DOHH2 (cell line): Measurements from ENCODE around the gene RPS14.

Experiments
- H3F3A ChIP-seq: fragments of 200-600 bp; sonication (generic), shearing (Covaris generic); 2 replicates; pipeline ENCODE4 v1.6.0; 2016; ENCODE audit warnings: antibody characterized with exemption, mild to moderate bottlenecking; ENCODE audit not compliant: control insufficient read depth, insufficient read depth
- H3K27ac ChIP-seq: fragments of 200-600 bp; sonication (generic); 2 replicates; pipeline ENCODE4 v1.5.1; 2014; ENCODE audit warnings: low read depth, mild to moderate bottlenecking, low read length, moderate library complexity
- H3K27me3 ChIP-seq: fragments of 200-600 bp; sonication (generic); 2 replicates; pipeline ENCODE4 v1.6.1; 2014; ENCODE audit warnings: mild to moderate bottlenecking, low read length, mixed read lengths; ENCODE audit not compliant: control insufficient read depth
- H3K36me3 ChIP-seq: fragments of 200-600 bp; sonication (generic); 2 replicates; pipeline ENCODE4 v1.6.1; 2014; ENCODE audit warnings: mild to moderate bottlenecking, low read length, moderate library complexity, mixed read lengths; ENCODE audit not compliant: control insufficient read depth
- H3K4me1 ChIP-seq: fragments of 200-600 bp; sonication (generic); 2 replicates; pipeline ENCODE4 v1.6.1; 2014; ENCODE audit warnings: mild to moderate bottlenecking, low read length, mixed read lengths; ENCODE audit not compliant: control insufficient read depth
- H3K4me2 ChIP-seq: fragments of 200-600 bp; sonication (generic); 2 replicates; pipeline ENCODE4 v1.6.0; 2014; ENCODE audit warnings: mild to moderate bottlenecking, low read length, moderate library complexity
- H3K4me3 ChIP-seq: fragments of 200-600 bp; sonication (generic); 2 replicates; pipeline ENCODE4 v1.5.1; 2014; ENCODE audit warnings: mild to moderate bottlenecking, low read length, mixed read lengths
- H3K79me2 ChIP-seq: fragments of 200-600 bp; sonication (generic); 2 replicates; pipeline ENCODE4 v1.6.1; 2014; ENCODE audit warnings: mild to moderate bottlenecking, low read length, mixed read lengths; ENCODE audit not compliant: control insufficient read depth
- H3K9me2 ChIP-seq: fragments of 200-600 bp; sonication (generic); replicated peaks from 2 replicates; pipeline ENCODE4 v1.6.1; 2014; ENCODE audit warnings: mild to moderate bottlenecking, low read length, mixed read lengths; ENCODE audit not compliant: control insufficient read depth
- H3K9me3 ChIP-seq: fragments of 200-600 bp; sonication (generic); 2 replicates; pipeline ENCODE4 v1.6.1; 2014; ENCODE audit warnings: antibody characterized with exemption, low read length, mixed read lengths; ENCODE audit not compliant: control insufficient read depth, insufficient read depth
- H4K20me1 ChIP-seq: fragments of 200-600 bp; sonication (generic); 2 replicates; pipeline ENCODE4 v1.6.0; 2014; ENCODE audit warnings: low read depth, mild to moderate bottlenecking, antibody characterized with exemption, low read length, moderate library complexity; ENCODE audit not compliant: control insufficient read depth, insufficient read depth
- CTCF ChIP-seq: fragments of 200-600 bp; sonication (generic); IDR thresholded peaks from one replicate; pipeline ENCODE4 v1.5.1; 2014; ENCODE audit warnings: antibody characterized with exemption, mild to moderate bottlenecking, low read depth, low read length; ENCODE audit not compliant: poor library complexity, severe bottlenecking
- EZH2phosphoT487 ChIP-seq: fragments of 200-600 bp; sonication (generic); IDR thresholded peaks from 2 replicates; pipeline ENCODE4 v1.6.1; 2017; ENCODE audit warnings: borderline replicate concordance, mild to moderate bottlenecking, antibody characterized with exemption, low read length, moderate library complexity, mixed read lengths

The RPS14 gene

GRCh38 chr5:150434464-150434863, 15.1 kb downstream of the RPS14 start:
- Histone ChIP-seq H3K4me1 (peaks cover 36% of the 10 kb centered on the region), H3F3A (peaks cover 2% of the 10 kb centered on the region; the same call in 1 of the 2 replicates), H3K4me2 (no peak overlapping the region)

GRCh38 chr5:150431574-150431973, 18.0 kb downstream of the RPS14 start:
- peaks cover 38% of the 10 kb centered on the region for H3K4me1 ChIP-seq
- H3F3A ChIP-seq, result no peaks in the 10 kb centered on the region
- H3K9me3 ChIP-seq, result no peaks in the 10 kb centered on the region
- no peaks in the 10 kb centered on the region for H3K9me2 ChIP-seq
- no peak overlapping the region for H3K27ac ChIP-seq
- H3K27me3 ChIP-seq, result no peaks in the 10 kb centered on the region
- no peak overlapping the region for H3K4me2 ChIP-seq
- H3K79me2 ChIP-seq, result no peaks in the 10 kb centered on the region
- H3K4me3 ChIP-seq, result no peak overlapping the region
- no peaks in the 10 kb centered on the region for H4K20me1 ChIP-seq
- no peaks in the 10 kb centered on the region for H3K36me3 ChIP-seq
- no peak for TF ChIP-seq EZH2phosphoT487
- TF ChIP-seq CTCF, result no peak

More at GRCh38 chr5:150434464-150434863, 15.1 kb downstream of the RPS14 start:
- no peaks in the 10 kb centered on the region for H3K27me3 ChIP-seq
- no peak overlapping the region for H3K27ac ChIP-seq
- no peaks in the 10 kb centered on the region for H3K9me2 ChIP-seq
- H4K20me1 ChIP-seq, result no peaks in the 10 kb centered on the region
- no peaks in the 10 kb centered on the region for H3K79me2 ChIP-seq
- no peaks in the 10 kb centered on the region for H3K9me3 ChIP-seq
- no peak for TF ChIP-seq EZH2phosphoT487
- H3K4me3 ChIP-seq, result no peak overlapping the region
- no peaks in the 10 kb centered on the region for H3K36me3 ChIP-seq

- H3K4me3 ChIP-seq, result no peak overlapping the region
- no peaks in the 10 kb centered on the region for H3K9me3 ChIP-seq
- no peaks in the 10 kb centered on the region for H3F3A ChIP-seq
- H3K4me1 ChIP-seq, result peaks cover 32% of the 10 kb centered on the region
- no peaks in the 10 kb centered on the region for H3K9me2 ChIP-seq
- no peaks in the 10 kb centered on the region for H3K79me2 ChIP-seq
- no peaks in the 10 kb centered on the region for H3K36me3 ChIP-seq
- no peaks in the 10 kb centered on the region for H4K20me1 ChIP-seq
- H3K4me2 ChIP-seq, result no peak overlapping the region
- TF ChIP-seq CTCF (no peak), EZH2phosphoT487 (no peak)
- no peaks in the 10 kb centered on the region for H3K27me3 ChIP-seq
- H3K27ac ChIP-seq, result no peak overlapping the region
Observed at GRCh38 chr5:150431048-150431447, 18.5 kb downstream of the RPS14 start.

GRCh38 chr5:150429410-150429873, 20.1 kb downstream of the RPS14 start:
- Histone ChIP-seq H3K9me3 (no peaks in the 10 kb centered on the region), H3K4me1 (peaks cover 28% of the 10 kb centered on the region), H3F3A (no peaks in the 10 kb centered on the region), H3K4me2 (no peak overlapping the region), H4K20me1 (no peaks in the 10 kb centered on the region), H3K27ac (no peak overlapping the region), H3K9me2 (no peaks in the 10 kb centered on the region), H3K4me3 (no peak overlapping the region), H3K27me3 (no peaks in the 10 kb centered on the region), H3K79me2 (no peaks in the 10 kb centered on the region), H3K36me3 (no peaks in the 10 kb centered on the region)
- no peak for TF ChIP-seq CTCF
